ENCODE results near the gene NLRP6.

GRCh38 chr11:316031-316701 is 38.0 kb downstream of the NLRP6 start:
- TF ChIP-seq CTCF (IDR thresholded peaks at IDR 0.05) (no peak), POLR2A (IDR thresholded peaks at IDR 0.05) (no peak)

Data from esophagus squamous epithelium (tissue), 4 donors.